K562 (cell line): ENCODE results near the gene PELI2. TPM values are rescaled to one million over a fixed set of nuclear protein-coding genes. Genes with fewer than 3 reads are reported as not detected.

Experiments used
- CTCF ChIP-seq, 3 experiments: IDR thresholded peaks in 2 of 3; conservative IDR thresholded peaks in 1 of 3; 2 replicates each; pipeline ENCODE4 v1.5.1; 2011 to 2012; ENCODE audit warnings: low read length in 3 of 3, mild to moderate bottlenecking in 3 of 3, control low read depth in 2 of 3, improper control_type of control experiment in 1 of 3, inconsistent platforms in 1 of 3, low read depth in 1 of 3, mixed read lengths in 1 of 3, moderate library complexity in 1 of 3; ENCODE audit not compliant: insufficient read depth in 2 of 3
- CUX1 ChIP-seq: fragments of 200-800 bp; sonication (Bioruptor generic); IDR thresholded peaks from 2 replicates; pipeline ENCODE4 v1.6.1; 2016; ENCODE audit warnings: missing genetic modification characterization, missing compliant biosample characterization
- ESRRA ChIP-seq: fragments of 450-650 bp; IDR thresholded peaks from 2 replicates; pipeline ENCODE4 v1.6.1; 2014; ENCODE audit warnings: low read depth, mild to moderate bottlenecking, moderate library complexity, borderline replicate concordance
- FOSL1 ChIP-seq: fragments of 200-800 bp; sonication (Bioruptor generic); conservative IDR thresholded peaks from 2 replicates; pipeline ENCODE4 v1.6.1; 2016; ENCODE audit warnings: missing genetic modification characterization, missing compliant biosample characterization
- HMBOX1 ChIP-seq: sonication (generic); IDR thresholded peaks from 2 replicates; pipeline ENCODE4 v1.6.1; 2016
- MXI1 ChIP-seq: IDR thresholded peaks from 2 replicates; pipeline ENCODE4 v1.6.1; 2011; ENCODE audit warnings: low read depth, mild to moderate bottlenecking, improper control_type of control experiment, low read length
- RBFOX2 ChIP-seq: fragments of 200-400 bp; formaldehyde crosslinking; IDR thresholded peaks from 2 replicates; pipeline ENCODE4 v1.6.1; 2017; ENCODE audit warnings: low read depth, mild to moderate bottlenecking, low read length, moderate library complexity
- SAP30 ChIP-seq: fragments of 200-600 bp; sonication (generic); IDR thresholded peaks from 2 replicates; pipeline ENCODE4 v1.6.1; 2012; ENCODE audit warnings: borderline replicate concordance, low read depth, mild to moderate bottlenecking, moderate library complexity, low read length, control low read depth, inconsistent platforms; ENCODE audit not compliant: insufficient read depth, poor library complexity, severe bottlenecking
- SIN3B ChIP-seq: fragments of 450-650 bp; IDR thresholded peaks from 2 replicates; pipeline ENCODE4 v1.6.1; 2017; ENCODE audit warnings: low read depth, mild to moderate bottlenecking, moderate library complexity
- SPI1 ChIP-seq: IDR thresholded peaks from 2 replicates; pipeline ENCODE4 v1.6.1; 2011; ENCODE audit warnings: low read depth, low read length, control low read depth, borderline replicate concordance
- SRSF7 ChIP-seq: fragments of 200-400 bp; formaldehyde crosslinking; optimal IDR thresholded peaks from 2 replicates; pipeline ENCODE3; 2017; ENCODE audit warnings: mild to moderate bottlenecking, low read depth, low read length
- UBTF ChIP-seq, 2 experiments: IDR thresholded peaks; 2 replicates each; pipeline ENCODE4 v1.6.1; 2012; ENCODE audit warnings: improper control_type of control experiment in 2 of 2, low read depth in 2 of 2, low read length in 2 of 2, borderline replicate concordance in 1 of 2
- ZNF3 ChIP-seq: fragments of 250-450 bp; sonication (Bioruptor Pico); IDR thresholded peaks from 2 replicates; pipeline ENCODE4 v1.5.0; 2021; ENCODE audit warnings: mild to moderate bottlenecking, moderate library complexity
- ZNF668 ChIP-seq: fragments of 250-450 bp; sonication (Bioruptor Pico); IDR thresholded peaks from 2 replicates; pipeline ENCODE4 v1.8.0; 2022; ENCODE audit warnings: mild to moderate bottlenecking, inconsistent platforms
- polyA plus RNA-seq, 8 experiments: library from polyadenylated mRNA; depleted of rRNA in 4 of 8; stranded (reverse) in 5 of 8; unstranded in 3 of 8; fragments of >200 nt; fragmentation: Nextera tagmentation in 2 of 8; fragmentation: Illumina TruSeq in 1 of 8; extraction: Ambion mirVana in 2 of 8; extraction: Trizol in 1 of 8; gene quantifications; 2 replicates each; pipeline versions ENCODE4 v1.2.1 to v1.2.3, GENCODE V29; 2011 to 2014; ENCODE audit warnings: inconsistent platforms in 1 of 8, missing spikeins in 1 of 8
- total RNA-seq, 7 experiments: library from RNA; depleted of rRNA in 6 of 7; stranded (reverse); fragments of >200 nt in 6 of 7; fragmentation: Illumina TruSeq in 2 of 7; extraction: Trizol in 2 of 7; gene quantifications; 2 replicates each; pipeline versions ENCODE4 v1.2.1 to v1.2.3, GENCODE V29; 2011 to 2021; ENCODE audit warnings: low replicate concordance in 1 of 7

PELI2 gene
- total and polyA plus RNA-seq, 9 of the 15 experiments (the other 6 are each of a cell fraction or from before 2014, with no cell fraction given): 0.20 to 1.5 (median 0.44) TPM

GRCh38 chr14:56117765-56118610 is at the start of gene PELI2 (continued):
- TF ChIP-seq SPI1 (peak; percentile 35; the same call in 1 of the 2 replicates), CTCF (IDR thresholded peaks at IDR 0.05 in 2 of 3, conservative IDR thresholded peaks at IDR 0.05 in 1 of 3; ENCODE audit: insufficient read depth in 2 of 3, low read depth in 1 of 3, low read length in 3 of 3) (0 out of 6 replicates have a peak, but pooled peaks of 1 of the 3 experiments have one; percentile 28), ZNF3 (CRISPR knock-in tag) (no peak), SRSF7 (no peak), FOSL1 (tag) (no peak), MXI1 (no peak), HMBOX1 (no peak), RBFOX2 (peak; percentile 75), SIN3B (0 out of 2 replicates have a peak, but pooled peaks have one; percentile 26), ESRRA (no peak), UBTF (IDR thresholded peaks at IDR 0.05; ENCODE audit: borderline replicate concordance in 1 of 2, low read depth in 2 of 2, low read length in 2 of 2) (0 out of 4 replicates have a peak, but pooled peaks of 1 of the 2 experiments have one; percentile 50), ZNF668 (CRISPR knock-in tag) (no peak), SAP30 (peak; percentile 42), CUX1 (CRISPR knock-in tag) (no peak)
